Measurements from ENCODE around the gene ABAT.
"Not testable (repeated sequence)": the region's sequence is repeated elsewhere in the genome, so short reads cannot be mapped to it uniquely, and the experiment has no call there.

The ABAT gene

DNA sequence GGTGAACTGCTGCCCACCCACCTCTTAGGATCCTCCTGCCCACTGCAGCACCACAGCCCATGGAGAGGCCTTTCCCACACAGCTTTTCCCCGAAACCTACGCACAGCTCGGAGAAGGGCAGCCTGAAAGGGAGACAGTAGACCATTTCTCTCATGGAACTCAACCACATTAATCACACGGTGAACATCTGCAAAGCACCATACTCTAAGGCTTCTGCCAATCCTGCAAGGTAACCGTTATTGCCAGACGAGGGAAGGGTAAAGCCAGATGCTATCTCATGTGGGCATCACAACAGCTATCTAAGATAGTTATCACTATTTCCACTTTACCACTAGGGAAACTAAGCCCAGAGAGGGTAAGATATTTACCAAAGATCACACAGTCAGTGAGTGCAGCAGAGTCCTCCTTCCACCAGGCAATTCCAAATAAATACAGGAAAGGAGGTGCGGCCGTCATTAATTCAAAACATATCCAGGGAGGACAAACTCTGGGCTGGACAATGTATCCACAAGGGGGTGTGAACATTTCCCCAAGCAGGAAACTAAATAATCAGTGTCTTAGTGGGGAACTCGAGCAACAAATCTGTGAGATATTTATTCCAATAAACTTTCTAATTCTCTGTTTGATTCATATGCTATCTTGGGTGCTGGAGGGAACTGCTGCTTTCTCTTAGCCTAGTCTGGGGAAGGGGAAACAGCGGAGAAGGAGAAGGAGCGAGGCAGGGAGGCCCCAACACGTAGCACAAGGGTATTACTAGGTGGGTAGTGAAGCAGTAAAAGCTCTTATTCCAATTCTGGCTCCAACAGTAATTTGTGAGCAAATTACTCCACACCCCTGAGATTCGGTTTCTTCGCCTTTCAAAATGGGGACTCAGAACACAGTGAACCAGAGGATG, 122.3 kb downstream of the ABAT start:
- TF ChIP-seq, protein P1, sequence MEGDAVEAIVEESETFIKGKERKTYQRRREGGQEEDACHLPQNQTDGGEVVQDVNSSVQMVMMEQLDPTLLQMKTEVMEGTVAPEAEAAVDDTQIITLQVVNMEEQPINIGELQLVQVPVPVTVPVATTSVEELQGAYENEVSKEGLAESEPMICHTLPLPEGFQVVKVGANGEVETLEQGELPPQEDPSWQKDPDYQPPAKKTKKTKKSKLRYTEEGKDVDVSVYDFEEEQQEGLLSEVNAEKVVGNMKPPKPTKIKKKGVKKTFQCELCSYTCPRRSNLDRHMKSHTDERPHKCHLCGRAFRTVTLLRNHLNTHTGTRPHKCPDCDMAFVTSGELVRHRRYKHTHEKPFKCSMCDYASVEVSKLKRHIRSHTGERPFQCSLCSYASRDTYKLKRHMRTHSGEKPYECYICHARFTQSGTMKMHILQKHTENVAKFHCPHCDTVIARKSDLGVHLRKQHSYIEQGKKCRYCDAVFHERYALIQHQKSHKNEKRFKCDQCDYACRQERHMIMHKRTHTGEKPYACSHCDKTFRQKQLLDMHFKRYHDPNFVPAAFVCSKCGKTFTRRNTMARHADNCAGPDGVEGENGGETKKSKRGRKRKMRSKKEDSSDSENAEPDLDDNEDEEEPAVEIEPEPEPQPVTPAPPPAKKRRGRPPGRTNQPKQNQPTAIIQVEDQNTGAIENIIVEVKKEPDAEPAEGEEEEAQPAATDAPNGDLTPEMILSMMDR (IDR thresholded peaks at IDR 0.05) = no peak
- peak overlapping the region; percentile 95 for H3K4me3 ChIP-seq
- DNase-seq (ENCODE audit: low spot score) = no peak
- H3K27ac ChIP-seq = peak overlapping the region; percentile 59 to 93

DNA sequence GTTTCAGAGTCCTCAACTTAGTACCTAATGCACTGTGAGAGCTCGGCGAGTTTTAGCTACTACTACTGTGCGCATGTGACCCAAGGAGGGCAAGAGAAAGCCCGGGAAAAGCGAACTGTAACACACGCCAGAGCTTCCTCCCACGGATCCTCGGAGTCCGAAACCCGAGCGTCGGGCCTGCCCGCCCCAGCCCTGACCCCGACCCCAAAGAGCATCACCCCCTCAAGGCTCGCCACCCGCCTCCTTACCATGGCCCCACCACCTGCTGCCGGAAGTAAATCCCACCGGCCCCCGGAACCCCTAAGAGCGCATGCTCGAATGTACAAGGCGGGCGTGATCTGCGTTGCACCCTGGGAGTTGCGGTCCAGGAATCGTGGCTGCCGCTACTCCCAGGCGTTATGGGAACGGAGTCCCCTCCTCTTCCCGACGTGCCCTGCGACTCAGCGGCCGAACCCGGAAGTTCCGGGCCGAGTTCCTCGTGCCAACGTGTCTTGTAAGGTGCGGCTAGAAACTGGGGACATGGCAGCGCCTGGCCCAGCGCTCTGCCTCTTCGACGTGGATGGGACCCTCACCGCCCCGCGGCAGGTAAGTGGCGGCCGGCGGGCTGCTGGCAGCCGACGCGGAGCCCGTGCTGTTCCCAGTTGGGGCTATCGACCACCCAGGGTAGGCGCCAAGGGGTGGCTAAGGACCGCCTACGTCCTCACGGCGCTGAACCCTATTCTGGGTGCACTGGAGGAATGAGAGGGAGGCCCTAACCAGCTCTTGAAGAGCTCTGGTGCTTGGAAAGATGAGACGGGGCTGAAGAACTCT, 123.2 kb downstream of the ABAT start, which contains the start of the genes PMM2 and TMEM186:
Gene PMM2 (plus strand): TSS at position 476 of the 810 bp plus-strand sequence. CDS start 44 bp downstream, at position 520.
Gene TMEM186 (minus strand): TSS at position 276 of the 810 bp plus-strand sequence. CDS start 25 bp downstream, at position 251.
- H3K27ac ChIP-seq = peak within 1 kb of the TSS; percentile 59 to 93
- peak within 1 kb of the TSS; percentile 95 for H3K4me3 ChIP-seq
- TF ChIP-seq, protein P1 (IDR thresholded peaks at IDR 0.05) = no peak
- DNase-seq (ENCODE audit: low spot score) = peak; percentile 97

DNA sequence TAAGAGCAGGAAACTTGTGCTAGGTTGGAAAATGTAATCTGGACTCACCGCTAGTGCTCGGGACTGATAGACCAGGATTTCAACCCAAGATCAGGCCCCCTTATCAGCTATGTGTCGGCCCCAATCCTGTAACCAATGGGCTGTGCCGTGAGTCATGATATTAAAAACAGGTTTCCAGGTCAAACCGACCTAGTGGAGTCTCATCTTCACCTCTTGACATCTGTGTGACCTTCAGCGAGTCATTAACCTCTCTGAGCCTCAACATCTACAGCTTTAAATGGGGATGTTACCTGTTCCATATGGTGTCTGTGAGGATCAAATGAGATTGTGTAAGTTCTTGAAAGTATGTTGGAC, 123.7 kb downstream of the ABAT start:
- TF ChIP-seq, protein P1 (IDR thresholded peaks at IDR 0.05) = no peak
- peak overlapping the region; percentile 59 to 93 for H3K27ac ChIP-seq
- H3K4me3 ChIP-seq = peak overlapping the region; percentile 95
- no peak for DNase-seq (ENCODE audit: low spot score)

DNA sequence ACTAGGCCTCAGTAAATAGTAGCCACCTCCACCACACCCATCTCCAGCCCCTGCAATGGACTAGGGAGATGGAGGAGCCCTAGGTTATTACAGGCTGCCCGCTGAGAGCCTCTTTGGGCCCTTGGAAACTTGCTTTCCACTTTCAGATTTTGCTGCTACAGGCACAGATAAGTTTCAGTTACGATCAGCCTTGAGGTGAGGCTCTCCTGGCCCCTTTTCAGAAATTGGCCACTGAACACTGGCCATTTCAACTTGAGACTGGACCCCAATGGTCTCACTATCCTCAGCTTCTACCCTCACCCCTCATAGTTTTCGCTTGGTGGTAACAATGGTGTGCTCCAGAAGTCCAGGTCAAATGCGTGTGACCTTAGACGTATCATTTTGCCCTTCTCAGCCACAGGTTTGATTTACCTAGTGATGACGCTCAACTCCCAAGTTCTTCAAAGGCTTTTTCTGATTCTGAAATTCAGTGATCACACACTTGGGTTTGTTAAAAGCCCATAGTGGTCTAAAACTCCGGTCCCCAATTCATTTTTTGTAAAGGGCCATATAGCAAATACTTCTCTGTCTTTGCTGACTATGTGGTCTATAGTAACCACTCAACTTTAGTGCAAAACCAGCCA, 124.2 kb downstream of the ABAT start:
- TF ChIP-seq, protein P1 (IDR thresholded peaks at IDR 0.05) = no peak
- DNase-seq (ENCODE audit: low spot score) = no peak
- peak overlapping the region in 1 of 2 donors; percentile 93 for H3K27ac ChIP-seq
- peak overlapping the region; percentile 95 for H3K4me3 ChIP-seq

DNA sequence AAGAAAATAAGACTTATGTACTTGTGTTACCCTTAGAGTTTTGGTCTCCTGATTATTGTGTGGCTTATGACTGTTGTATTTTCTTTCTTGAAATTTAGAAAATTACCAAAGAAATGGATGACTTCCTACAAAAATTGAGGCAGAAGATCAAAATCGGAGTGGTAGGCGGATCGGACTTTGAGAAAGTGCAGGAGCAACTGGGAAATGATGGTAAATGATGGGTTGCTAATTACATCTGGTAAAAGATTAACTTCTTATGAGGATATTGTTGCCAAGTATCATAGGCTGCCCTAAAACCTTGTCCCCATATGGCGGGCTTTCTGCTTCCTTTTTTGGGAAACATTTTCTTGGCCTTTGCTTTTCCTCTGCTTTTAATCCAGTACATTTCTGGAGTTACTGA, 127.3 kb downstream of the ABAT start:
- TF ChIP-seq, protein P1 (IDR thresholded peaks at IDR 0.05) = no peak
- H3K27ac ChIP-seq = no peak overlapping the region
- no peak overlapping the region for H3K4me3 ChIP-seq
- DNase-seq (ENCODE audit: low spot score) = no peak

DNA sequence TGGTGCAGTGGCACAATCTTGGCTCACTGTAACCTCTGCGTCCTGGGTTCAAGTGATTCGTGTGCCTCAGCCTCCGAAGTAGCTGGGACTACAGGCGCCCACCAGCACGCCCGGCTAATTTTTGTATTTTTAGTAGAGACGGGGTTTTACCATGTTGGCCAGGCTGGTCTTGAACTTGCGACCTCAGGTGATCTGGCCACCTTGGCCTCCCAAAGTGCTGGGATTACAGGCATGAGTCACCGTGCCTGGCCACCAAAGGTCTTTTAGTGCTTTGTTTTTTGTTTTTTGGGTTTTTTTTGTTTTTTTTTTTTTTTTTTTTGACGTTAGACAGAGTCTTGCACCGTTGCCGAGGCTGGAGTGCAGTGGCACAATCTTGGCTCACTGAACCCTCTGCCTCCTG, 129.3 kb downstream of the ABAT start:
- not testable (repeated sequence) for DNase-seq (ENCODE audit: low spot score); H3K4me3 ChIP-seq; H3K27ac ChIP-seq

DNA sequence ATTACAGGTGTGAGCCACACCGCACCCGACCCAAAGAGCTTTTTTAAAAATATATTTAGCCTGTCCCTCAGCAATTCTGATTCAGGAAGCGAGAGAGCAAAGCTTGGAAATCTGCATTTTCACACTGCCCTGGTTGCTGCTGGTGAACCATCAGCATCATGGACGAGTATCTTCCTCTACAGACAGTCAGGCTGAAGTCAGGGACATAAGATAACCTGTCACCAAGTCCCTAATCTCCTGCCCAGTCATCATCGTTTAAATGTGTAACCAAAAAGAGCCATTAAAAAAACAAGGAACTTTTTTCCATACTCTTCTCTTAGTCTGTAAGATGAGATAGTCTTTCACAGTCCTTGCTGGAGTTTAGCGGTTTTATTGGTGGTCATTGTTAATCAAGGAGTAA, 129.9 kb downstream of the ABAT start:
- H3K27ac ChIP-seq = no peak overlapping the region
- TF ChIP-seq, protein P1 (IDR thresholded peaks at IDR 0.05) = no peak
- H3K4me3 ChIP-seq = no peak overlapping the region
- no peak for DNase-seq (ENCODE audit: low spot score)

Measured in coronary artery (tissue), 2 donors.